Stimulated activated CD4-positive, alpha-beta T cell treated with anti-CD3 and anti-CD28 coated beads, Interleukin-15, amount 100 ng/mL, for 24 hours (primary cell): Measurements from ENCODE around the gene RBM17.

ENCODE experiments used
- DNase-seq: peaks from one replicate; pipeline ENCODE4 v3.0.0-alpha.2; 2020

The RBM17 gene

DNA sequence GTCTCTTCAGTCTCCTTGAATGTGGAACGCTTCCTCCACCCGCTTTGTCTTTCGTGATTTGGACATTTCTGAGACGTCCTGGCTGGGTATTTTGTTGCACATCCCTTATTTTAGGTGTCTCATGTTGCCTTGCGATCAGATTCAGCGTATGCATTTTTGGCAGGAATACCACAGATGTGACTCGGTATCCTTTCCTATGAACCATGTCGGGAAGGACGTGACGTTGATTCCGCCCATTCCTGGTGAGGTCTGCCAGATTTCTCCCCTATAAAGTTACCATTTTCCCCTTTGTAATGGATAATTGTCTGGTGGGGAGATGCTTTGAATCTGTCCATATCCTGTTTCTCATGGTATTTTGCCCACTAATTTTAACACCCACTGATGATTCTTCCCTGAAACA, 49.6 kb downstream of the RBM17 start:
- DNase-seq = no peak

DNA sequence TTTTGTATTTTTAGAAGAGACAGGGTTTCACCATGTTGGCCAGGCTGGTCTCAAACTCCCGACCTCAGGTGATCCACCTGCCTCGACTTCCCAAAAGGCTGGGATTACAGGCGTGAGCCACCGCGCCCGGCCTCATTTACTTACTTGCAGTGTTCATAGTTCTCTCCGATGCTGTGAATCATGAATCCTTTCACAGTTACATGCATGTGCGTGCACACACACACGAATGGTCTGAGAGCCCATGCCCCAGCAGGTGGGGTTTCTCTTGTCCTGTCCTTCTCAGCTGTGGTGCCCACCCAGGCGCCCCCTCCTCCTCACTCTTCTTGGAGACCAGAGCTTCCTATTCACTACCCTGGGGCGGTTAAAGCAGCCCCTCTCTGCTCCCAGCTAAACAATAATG, 50.6 kb downstream of the RBM17 start:
- no peak for DNase-seq

DNA sequence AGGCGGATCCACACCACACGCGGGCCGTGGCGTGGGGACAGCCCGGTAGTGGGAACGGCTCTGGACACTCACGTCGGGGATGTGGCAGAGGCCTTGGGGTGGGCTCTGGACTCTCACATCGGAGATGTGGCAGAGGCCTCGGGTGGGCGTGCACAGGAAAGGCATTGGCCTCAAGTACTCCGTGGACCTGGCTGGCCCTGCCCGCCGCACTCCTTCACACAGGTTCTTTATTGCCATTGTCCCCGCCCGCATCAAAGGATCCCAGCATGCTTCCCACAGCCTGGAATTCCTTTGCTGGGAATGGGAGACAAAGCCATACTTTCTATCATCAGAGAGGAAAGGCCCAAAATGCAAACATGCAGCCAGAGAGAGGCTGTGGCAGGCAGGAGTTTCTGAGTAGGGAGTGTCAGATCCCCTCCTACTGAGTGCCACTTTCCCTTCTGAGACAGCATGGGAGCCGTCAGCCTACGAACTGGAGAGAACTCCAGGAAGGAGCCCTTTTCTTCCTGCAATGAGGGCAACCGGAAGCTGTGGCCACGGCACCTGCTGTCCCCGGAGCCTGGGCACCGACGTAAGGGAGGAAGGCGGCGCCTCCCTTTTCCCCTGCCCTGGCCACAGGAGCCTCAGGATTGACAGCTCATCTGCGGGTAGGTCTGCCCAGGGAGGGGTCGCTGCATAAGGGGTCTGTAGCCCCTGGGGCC, 51.5 kb downstream of the RBM17 start:
- peak; percentile 61 for DNase-seq

DNA sequence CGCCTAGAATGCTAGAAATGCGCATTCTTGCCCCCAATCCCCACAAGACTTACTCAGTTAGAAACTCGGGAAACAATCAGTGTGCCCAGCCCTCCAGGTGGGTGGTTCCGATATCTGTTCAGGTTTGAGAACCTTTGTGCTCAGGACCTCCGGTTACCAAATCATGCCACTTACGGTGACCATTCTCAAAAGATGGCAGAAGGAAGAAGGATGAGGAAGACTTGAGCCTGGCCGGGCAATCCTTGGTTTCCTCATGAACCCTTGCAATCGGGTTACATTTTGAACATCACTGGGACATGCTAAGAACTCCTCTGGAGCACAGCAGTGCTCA, 52.1 kb downstream of the RBM17 start:
- DNase-seq = no peak

DNA sequence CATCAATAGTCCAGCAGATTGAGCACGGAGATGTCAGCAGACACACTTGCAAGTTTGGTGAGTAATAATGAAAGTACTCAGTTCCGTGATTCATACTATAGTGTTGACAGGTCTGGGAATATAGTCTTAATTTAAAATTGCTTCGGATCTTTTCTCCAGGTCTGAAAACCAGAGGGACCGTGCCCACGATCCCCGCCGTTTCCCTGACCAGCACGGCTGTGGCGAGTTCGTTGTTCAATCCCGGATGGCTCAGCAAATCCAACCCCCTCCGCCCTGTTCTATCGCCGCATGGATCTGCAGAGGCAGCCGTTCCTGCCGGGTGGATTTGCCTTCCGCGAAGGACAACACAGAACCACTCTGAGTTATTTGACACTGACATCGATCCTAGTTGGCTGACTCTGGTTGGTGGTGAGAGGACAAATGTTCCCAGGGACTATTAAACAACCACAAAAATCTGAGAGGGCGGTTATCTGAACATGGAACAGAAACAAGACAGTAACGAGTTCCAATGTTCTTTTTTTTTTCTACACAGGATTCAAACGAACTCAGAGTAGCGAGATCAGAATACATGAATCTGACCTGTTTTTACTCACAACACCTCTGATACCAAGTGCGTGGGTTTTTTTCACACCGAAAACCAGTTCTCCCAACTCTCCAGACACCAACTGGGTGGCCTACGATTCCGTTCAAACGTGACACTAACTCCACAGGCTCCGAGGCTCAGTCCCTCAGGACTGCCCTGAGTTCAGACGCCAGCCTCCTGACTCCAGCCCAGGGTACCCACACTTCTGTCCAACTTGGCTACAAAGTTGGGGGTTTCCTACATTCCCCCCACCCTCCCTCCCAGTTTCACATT, 52.7 kb downstream of the RBM17 start:
- peak; percentile 62 for DNase-seq

DNA sequence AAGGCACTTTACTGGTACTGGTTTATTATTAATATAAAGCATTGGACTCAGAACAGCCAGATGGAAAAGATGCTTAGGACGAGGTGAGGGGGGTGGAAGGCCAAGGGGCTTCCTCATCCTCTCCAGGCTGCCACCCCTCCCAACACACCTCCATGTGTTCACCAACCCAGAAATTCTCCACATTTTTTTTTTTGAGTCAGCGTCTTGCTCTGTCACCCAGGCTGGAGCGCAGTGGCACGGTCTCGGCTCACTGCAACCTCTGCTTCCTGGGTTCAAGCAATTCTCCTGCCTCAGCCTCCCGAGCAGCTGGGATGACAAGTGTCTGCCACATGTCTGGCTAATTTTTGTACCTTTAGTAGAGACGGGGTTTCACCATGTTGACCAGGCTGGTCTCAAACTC, 53.4 kb downstream of the RBM17 start:
- DNase-seq = peak; percentile 43

DNA sequence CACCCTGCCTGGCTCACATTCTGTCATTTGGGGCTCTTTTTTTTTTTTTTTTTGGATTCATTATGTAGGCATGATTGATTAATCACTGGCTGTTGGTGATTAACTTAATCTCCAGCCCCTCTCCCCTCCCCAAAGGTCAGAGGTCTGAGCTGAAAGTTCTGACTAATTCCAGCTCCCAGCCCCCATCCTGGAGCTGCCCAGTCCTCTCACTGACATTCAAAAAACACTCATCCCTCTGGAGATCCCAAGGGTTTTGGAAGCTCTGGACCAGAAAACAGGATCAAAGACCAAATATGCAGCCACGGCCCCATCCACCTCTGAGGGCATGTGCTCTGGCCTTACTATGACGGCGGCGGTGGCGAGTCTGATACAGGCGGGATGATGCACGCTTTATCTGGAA, 53.8 kb downstream of the RBM17 start:
- DNase-seq = no peak

DNA sequence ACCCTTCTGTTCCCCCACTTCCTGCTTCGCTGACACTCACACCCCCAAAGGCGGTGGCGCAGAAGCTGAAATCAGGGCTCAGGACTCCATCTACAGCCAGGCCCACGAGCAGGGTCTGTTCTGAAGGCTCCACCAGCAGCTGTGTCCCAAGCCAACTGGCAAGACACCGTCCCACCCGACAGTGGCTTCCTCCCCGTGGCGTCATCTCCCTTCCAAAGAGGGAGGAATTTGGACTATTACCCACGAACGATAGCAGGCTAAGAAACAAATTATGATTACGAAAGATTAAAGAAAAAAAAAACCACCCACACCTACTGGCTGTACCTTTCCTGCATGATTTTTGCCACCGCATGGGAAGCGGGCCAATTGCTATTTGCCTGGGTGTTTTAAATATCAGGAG, 54.3 kb downstream of the RBM17 start:
- DNase-seq = no peak

DNA sequence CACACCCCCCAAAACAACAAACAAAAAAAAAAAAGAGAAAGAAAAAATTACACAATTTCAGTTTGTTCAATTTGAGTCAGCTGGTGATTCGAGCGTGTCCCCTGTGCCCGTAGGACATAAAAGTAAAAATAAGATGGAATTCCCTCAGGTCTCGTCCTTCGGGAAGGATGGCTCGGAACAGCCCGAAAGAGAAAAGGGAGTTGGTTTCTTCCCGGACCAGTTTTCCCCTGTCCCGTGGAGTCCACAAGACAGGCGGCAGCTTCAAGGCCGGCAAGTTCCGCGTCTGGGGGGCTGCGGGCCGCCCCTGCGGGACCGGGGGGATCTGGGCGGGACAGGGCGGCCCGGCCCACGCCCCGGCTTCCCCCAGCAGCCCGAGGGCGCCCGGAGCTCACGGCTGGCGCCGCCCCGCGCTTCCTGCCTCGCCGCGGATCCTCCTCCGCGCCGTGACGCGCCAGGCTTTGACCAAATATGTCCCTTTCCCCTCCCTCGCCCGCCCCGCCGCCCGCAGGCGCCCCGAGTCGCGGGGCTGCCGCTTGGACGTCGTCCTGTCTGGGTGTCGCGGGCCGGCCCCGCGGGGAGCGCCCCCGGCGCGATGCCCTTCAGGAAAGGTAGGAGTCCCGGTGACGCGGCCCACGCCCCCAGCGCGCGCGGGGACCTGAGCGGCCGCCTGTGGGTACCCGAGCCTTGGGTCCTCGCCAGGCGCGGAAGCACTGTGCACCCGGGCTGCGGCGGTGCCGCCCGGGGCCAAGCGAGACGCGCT, 55.8 kb downstream of the RBM17 start:
- peak; percentile 94 for DNase-seq

DNA sequence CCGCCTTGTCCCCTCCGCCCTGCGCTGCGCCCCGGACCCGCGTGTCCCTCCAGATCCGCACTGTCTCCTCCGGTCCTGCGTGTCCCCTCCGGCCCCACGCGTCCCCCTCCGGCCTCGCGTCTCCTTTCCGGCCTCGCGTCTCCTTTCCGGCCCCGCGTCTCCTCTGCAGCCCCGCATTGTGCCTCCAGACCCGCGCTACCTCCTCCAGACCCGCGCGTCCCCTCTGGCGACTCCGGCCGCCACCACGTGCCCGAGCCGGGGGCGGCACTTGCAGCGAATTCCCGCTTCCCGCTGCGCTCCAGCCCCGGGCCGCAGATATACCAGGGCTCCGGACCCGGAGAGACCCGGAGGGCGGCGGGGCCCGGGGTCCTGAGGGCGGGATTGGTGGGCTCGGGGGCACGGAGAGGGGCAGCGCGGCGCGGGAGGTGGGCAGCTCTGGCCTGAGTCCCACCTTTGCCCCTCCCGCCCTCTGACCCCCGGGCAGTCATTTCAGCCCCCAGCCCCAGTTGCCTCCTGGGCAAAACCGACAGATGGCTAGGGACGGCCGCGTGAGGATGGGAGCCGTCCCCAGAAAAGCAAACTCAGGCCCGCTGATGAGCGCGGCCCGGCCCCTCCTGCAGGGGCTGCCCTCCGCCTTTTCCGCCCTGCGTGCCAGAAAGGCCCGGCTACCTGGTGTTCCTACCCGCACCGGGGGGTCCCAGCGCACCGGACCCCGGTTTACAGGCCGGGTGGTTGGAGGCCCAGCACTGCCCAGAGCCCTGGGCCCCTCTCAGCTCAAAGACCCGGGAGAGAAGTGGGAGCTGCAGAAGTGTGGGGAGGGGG, 56.5 kb downstream of the RBM17 start:
- DNase-seq = peak; percentile 42

DNA sequence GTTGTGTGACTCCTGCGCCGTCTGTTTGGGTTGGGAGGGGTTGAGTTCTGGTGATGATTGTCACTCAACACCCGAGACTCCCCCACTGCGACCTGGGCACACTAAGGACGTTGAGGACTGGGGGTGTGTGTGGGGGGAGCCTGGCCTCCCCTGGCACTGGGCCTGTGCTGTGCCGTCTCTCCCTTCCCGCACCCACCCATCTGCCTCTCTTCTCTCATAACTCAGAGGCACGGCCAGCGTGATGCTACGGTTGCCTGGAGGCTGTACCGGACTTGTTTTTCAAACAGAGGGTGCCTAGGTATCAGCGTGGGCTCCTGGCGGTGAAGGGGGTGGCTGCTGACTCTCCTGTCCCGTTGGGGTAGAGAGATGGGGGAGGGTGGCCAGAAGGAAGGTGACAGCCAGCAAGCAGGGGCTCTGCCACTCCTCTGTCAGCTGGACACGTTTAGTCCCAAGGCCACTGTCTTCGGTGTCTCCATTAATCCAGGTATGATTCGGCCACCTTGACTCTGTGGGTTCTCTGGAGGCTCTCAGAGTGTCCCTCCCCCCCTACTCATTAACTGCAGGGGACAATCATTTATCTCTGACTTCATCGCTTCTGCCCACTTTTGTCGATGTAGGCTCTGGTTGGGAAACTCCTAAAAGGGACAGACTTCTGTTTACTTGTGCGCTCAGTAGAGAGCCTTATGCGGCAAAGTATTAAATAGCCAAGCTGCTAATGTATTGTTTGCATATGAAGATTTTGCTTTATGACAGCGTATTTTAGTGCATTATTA, 57.4 kb downstream of the RBM17 start:
- DNase-seq = no peak

DNA sequence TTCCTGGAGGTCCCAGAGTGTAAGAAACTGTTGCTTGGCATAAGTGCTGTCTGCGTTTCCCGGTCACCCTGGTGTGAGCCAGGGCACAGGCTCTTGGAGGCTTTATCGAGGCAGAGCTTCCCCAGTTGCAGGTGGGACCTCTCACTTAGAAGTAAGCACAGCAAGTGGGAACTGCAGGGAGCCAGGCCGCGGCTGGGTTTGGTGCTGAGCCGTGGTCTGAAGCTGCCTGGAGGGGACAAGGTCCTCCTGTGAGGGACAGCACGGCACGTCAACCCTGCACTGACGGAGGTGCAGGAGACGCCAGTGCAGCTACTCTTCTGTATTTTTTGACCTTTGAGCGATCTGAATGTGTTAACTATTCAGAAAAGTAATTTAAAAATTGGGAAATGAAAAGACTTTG, 58.1 kb downstream of the RBM17 start:
- no peak for DNase-seq

DNA sequence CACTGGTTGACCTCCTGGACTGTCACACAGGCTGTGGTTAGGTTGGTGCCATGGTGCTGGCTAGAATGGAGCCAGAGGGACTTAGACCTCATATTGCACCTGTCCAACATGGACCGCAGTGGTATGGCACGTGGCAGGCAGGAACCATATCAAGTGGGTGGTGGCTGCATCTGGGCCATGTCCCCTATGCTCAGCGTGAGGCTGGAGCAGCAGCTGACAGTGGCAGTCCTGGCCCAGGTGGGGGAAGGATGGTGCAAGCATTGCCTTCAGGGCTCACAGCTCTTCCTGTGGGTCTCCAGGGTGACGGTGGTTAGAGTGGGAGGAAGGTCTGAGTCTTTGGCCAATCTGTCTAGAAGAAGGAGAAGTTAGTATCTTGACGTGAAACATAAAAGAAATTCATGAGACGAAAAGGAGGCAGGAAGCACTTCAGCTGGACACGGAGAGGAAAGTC, 59.4 kb downstream of the RBM17 start:
- no peak for DNase-seq

DNA sequence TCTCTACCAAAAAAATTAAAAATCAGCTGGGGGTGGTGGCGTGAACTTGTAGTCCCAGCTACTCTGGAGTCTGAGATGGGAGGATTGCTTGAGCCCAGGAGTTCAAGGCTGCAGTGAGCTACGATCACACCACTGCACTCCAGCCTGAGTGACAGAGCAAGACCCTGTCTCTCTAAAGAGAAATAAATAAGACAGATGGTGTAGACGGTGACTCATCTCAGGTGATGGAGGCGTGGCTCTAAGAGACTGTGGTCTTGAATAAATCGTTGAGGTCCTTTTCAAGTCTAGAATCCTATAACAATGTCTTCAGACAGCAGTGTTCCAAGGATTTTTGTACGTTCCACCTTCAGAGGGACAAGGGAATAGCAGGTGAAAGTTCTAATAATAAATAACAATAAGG, 60.1 kb downstream of the RBM17 start:
- DNase-seq = no peak

DNA sequence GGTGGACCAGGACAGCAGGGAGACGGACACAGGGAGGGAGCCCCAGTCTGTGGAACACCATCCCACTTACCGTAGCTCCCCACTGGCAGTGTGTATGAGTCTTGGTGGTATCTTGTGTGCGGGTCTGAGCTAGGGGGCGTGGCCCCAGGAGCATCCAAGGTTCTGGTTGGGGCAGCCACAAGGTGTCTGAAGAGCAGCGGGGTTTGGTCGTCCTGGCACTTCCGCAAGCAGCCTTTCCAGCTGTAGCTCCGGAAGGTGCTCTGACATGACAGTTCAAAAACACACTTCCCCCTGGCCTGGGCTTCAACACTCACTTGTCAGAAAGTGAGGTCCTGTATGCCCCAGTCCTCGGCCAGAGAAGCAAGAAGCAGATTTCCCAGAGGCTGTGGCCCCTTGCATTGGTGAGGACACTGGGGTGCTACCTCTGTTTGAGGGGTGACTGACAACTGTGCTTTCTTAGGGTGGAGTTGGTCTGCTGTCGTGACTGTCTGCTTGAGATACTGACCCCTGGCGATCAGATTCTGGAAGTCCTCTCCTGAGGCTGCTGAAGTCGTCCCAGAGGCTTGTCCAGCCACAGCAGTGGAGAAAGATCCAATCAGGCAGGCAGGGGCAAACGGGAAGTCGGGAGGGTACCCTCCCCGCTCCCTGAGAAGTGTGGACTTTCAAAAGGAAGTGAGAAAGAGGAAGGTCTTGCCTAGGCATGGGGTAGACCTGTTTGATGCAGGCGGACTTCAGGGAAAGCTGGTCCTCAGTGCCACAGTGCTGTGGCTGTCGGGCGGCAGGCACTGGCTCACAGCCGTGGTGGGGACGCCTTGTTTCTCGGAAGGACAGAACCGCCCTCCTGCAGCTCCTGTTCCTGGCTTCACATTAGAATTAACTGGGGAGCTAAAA, 62.5 kb downstream of the RBM17 start:
- peak; percentile 54 for DNase-seq

DNA sequence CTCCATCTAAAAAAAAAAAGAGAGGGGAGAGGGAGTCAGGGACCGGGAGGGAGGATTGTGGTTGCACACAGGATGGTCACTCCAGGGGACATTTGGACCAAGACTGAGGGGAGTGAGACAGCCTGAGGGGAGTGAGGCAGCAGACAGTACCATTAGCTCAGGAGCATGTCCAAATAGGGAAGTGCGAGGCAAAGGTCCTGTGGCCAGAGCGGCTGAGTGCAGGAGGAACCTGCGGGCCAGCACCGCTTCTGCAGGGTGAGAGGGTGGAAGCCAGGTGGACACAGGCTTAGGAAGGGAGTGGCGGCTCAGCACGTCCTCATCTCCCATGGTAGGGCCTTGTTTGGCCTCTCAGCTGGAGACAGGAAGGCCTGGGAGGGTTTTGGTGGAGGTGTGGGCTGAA, 65.0 kb downstream of the RBM17 start:
- DNase-seq = no peak

DNA sequence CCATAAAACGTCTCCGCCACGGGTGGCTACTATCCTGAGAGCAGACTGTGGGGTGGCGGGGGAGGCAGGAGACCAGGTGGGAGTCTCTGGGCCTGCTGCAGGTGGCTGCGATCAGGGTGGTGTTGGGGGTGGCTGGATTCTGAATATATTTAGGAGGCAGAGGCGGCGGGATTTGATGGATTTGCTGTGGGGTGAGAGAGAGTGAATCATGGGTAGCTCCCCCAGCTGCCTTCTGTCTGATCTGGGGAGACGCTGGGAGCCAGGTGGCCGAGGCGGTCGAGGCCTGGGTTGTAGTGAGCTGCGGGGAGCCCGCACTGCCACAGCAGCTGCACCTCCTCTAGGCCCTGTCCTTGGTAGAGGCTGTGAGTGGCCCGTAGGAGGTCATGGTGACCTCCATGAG, 65.7 kb downstream of the RBM17 start:
- DNase-seq = no peak

DNA sequence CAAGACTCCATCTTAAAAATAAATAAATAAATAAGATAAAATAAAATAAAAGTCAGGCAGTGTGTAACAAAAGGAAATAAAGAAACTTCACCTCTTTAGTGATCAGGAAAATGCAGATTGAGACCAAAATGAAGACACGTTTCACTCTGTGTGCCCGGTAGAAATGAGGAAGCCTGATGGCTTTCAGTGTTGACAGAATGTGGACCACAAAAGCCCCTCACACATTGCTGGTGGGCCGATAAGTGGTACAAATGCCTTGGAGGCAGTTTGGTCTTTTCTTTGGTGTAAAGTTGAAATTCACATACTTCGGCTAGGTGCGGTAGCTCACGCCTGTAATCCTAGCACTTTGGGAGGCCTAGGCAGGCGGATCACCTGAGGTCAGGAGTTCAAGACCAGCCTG, 69.4 kb downstream of the RBM17 start:
- no peak for DNase-seq

DNA sequence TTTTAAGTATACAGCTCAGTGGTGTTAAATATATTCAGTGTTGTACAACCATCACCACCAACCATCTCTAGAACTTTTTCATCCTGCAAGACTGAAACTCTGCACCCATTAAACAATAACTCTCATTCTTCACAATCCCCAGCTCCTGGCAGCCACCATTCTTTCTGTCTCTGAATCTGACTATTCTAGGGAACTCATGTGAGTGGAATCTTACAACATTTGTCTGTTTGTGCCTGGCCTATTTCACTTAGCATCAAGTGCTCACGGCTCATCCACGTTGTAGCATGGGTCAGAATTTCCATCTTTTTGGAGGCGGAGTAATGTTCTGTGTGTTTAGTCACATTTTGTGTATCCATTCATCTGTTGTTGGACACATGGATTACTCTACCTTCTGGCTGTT, 73.1 kb downstream of the RBM17 start:
- no peak for DNase-seq

DNA sequence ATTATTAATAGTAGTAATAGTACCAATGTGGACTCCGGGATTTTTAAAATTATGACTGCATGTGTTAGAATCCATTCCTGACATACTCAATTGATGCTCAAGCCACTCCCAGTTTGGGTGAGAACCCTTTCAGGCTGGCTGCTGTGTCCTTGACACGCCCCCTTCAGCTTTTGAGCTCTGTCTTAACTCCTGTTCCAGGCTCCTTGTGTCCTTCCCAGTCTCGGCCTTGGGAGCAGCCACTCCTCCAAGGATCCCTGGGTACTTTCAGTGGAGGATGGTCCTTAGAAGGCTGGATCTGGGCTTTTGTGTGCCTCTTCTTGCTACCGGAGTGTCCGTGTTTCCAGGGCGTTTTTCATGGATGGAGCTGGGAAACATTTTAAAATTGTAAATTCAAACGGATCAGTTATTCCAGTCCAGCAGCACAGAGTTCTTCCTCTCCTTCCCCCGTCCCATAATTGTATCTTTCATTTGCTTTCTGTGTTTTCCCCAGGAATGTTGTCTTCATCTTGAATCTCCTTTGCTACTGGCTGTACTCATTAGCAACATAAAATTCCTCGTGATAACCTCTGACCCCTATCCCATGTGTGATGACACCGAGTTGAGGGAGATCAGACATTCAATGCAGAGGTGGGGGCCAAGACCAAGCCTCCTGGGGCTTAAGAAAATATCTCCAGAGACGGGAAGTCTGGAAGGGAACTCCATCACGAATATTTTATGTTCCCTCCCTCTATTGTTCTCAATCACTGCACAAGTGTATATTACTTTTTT, 73.9 kb downstream of the RBM17 start:
- DNase-seq = no peak
